CD14-positive monocyte (primary cell): ENCODE measurements around the gene SLC5A4. TPM values are rescaled to one million over a fixed set of nuclear protein-coding genes. Genes with fewer than 3 reads are reported as not detected.
A peak's percentile ranks its signal among the peaks of the same experiment; 100 is the strongest.

Source experiments
- DNase-seq, 3 donors: peaks; one replicate each; pipeline ENCODE4 v3.0.0-alpha.2; 2011 to 2022
- H2AFZ ChIP-seq: 2 replicates; pipeline ENCODE4 v1.6.0; 2012; ENCODE audit warnings: mild to moderate bottlenecking, low read depth, low read length, inconsistent platforms; ENCODE audit not compliant: insufficient read depth, poor library complexity, severe bottlenecking
- H3K27ac ChIP-seq, 2 donors: 1 replicate in 1 of 2; 2 replicates in 1 of 2; pipeline ENCODE4 v1.5.1; 2012 to 2013; ENCODE audit warnings: low read length in 2 of 2, control low read depth in 1 of 2, inconsistent platforms in 1 of 2, low read depth in 1 of 2, mild to moderate bottlenecking in 1 of 2
- H3K27me3 ChIP-seq, 2 donors: one replicate each; pipeline versions ENCODE4 v1.6.0 to v1.6.1; 2011 to 2013; ENCODE audit warnings: low read length in 2 of 2; ENCODE audit not compliant: control insufficient read depth in 2 of 2, insufficient read depth in 2 of 2
- H3K36me3 ChIP-seq, 2 donors: replicated peaks in 1 of 2; 1 replicate in 1 of 2; 2 replicates in 1 of 2; pipeline versions ENCODE4 v1.5.1 to v1.6.1; 2012 to 2013; ENCODE audit warnings: low read length in 2 of 2, control low read depth in 1 of 2, inconsistent platforms in 1 of 2, mild to moderate bottlenecking in 1 of 2; ENCODE audit not compliant: insufficient read depth in 2 of 2, control insufficient read depth in 1 of 2
- H3K4me1 ChIP-seq, 2 donors: 1 replicate in 1 of 2; 2 replicates in 1 of 2; pipeline versions ENCODE4 v1.5.1 to v1.6.1; 2012 to 2013; ENCODE audit warnings: low read length in 2 of 2, control low read depth in 1 of 2, inconsistent platforms in 1 of 2, mild to moderate bottlenecking in 1 of 2, moderate library complexity in 1 of 2; ENCODE audit not compliant: insufficient read depth in 2 of 2, control insufficient read depth in 1 of 2
- H3K4me2 ChIP-seq: replicated peaks from 2 replicates; pipeline ENCODE3; 2012; ENCODE audit warnings: low read length, moderate library complexity, mild to moderate bottlenecking; ENCODE audit not compliant: poor library complexity, severe bottlenecking; ENCODE audit errors: extremely low read depth
- H3K4me3 ChIP-seq, 3 experiments: fragments of 200-600 bp in 1 of 3; sonication (generic) in 1 of 3; replicated peaks in 1 of 3; 1 replicate in 2 of 3; 2 replicates in 1 of 3; pipeline ENCODE4 v1.5.1; 2011 to 2013; ENCODE audit warnings: low read length in 3 of 3, mild to moderate bottlenecking in 3 of 3, control low read depth in 2 of 3, low read depth in 2 of 3, inconsistent platforms in 1 of 3, moderate library complexity in 1 of 3
- H3K79me2 ChIP-seq: 2 replicates; pipeline ENCODE4 v1.6.0; 2012; ENCODE audit warnings: mild to moderate bottlenecking, control low read depth, inconsistent platforms, low read length, moderate library complexity; ENCODE audit not compliant: insufficient read depth
- H3K9ac ChIP-seq: 2 replicates; pipeline ENCODE4 v1.6.0; 2017; ENCODE audit warnings: low read length, mild to moderate bottlenecking; ENCODE audit not compliant: insufficient read depth, poor library complexity, severe bottlenecking
- H3K9me3 ChIP-seq, 2 donors: replicated peaks in 1 of 2; 1 replicate in 1 of 2; 2 replicates in 1 of 2; pipeline versions ENCODE4 v1.5.1 to v1.6.1; 2012 to 2013; ENCODE audit warnings: low read length in 2 of 2, control low read depth in 1 of 2; ENCODE audit not compliant: control insufficient read depth in 1 of 2, insufficient read depth in 1 of 2
- H4K20me1 ChIP-seq: 2 replicates; pipeline ENCODE4 v1.6.0; 2012; ENCODE audit warnings: mild to moderate bottlenecking, low read length, control low read depth, moderate library complexity; ENCODE audit not compliant: insufficient read depth
- H3K27ac Mint-ChIP-seq, 7 donors: one replicate each; pipeline ENCODE4 v1.8.0; 2020; ENCODE audit warnings: mild to moderate bottlenecking in 7 of 7, mixed read lengths in 7 of 7, moderate library complexity in 6 of 7, inconsistent platforms in 2 of 7
- H3K27me3 Mint-ChIP-seq, 3 donors: one replicate each; pipeline ENCODE4 v1.8.0; 2021 to 2022; ENCODE audit warnings: low read depth in 3 of 3, mild to moderate bottlenecking in 3 of 3, mixed read lengths in 3 of 3, moderate library complexity in 3 of 3, inconsistent platforms in 1 of 3
- H3K36me3 Mint-ChIP-seq, 2 donors: one replicate each; pipeline ENCODE4 v1.8.0; 2020; ENCODE audit warnings: mixed read lengths in 2 of 2, inconsistent platforms in 1 of 2, mild to moderate bottlenecking in 1 of 2
- H3K4me1 Mint-ChIP-seq: one replicate; pipeline ENCODE4 v1.8.0; 2020; ENCODE audit warnings: mild to moderate bottlenecking, mixed read lengths
- H3K4me3 Mint-ChIP-seq, 2 donors: one replicate each; pipeline ENCODE4 v1.8.0; 2020; ENCODE audit warnings: mild to moderate bottlenecking in 2 of 2, mixed read lengths in 2 of 2, moderate library complexity in 1 of 2
- H3K9me3 Mint-ChIP-seq, 7 donors: one replicate each; pipeline ENCODE4 v1.8.0; 2020 to 2022; ENCODE audit warnings: mixed read lengths in 7 of 7, mild to moderate bottlenecking in 6 of 7, moderate library complexity in 6 of 7, inconsistent platforms in 2 of 7
- CTCF ChIP-seq: fragments of 200-600 bp; IDR thresholded peaks from one replicate; pipeline ENCODE4 v1.8.0; 2022; ENCODE audit warnings: antibody characterized with exemption, mild to moderate bottlenecking
- WGBS: methylation state at CpG from one replicate; pipeline ENCODE4 v1.1.5; 2013; ENCODE audit warnings: missing lambda C conversion rate; ENCODE audit not compliant: insufficient coverage; 5-methylcytosine and 5-hydroxymethylcytosine counted together
- intact Hi-C, 2 donors: fragments of 100-400 bp; cut with micrococcal nuclease; formaldehyde crosslinking; loops; one replicate each; pipeline versions ENCODE4 v1.15.0 to v1.15.1; 2023
- polyA plus RNA-seq, 3 donors: library from polyadenylated mRNA; depleted of rRNA in 1 of 3; unstranded in 2 of 3; stranded (reverse) in 1 of 3; fragments of 300-500 nt in 2 of 3; fragments of >200 nt in 1 of 3; fragmentation: Illumina TruSeq in 2 of 3; gene quantifications; 1 replicate in 2 of 3; 2 replicates in 1 of 3; pipeline ENCODE4 v1.2.3, GENCODE V29; 2012 to 2021

SLC5A4 gene
- polyA plus RNA-seq, 3 donors, result not detected

- Histone ChIP-seq H3K4me2 (peak overlapping the region; percentile 46), H3K9ac (no peak overlapping the region), H3K27me3 (peaks cover 0 to 19% of the 10 kb centered on the region in 2 donors), H3K27ac (no peak overlapping the region), H4K20me1 (no peaks in the 10 kb centered on the region), H3K9me3 (no peaks in the 10 kb centered on the region), H3K79me2 (no peaks in the 10 kb centered on the region), H3K4me3 (peak overlapping the region in 1 of 3 experiments; percentile 19), H3K36me3 (no peaks in the 10 kb centered on the region), H3K4me1 (peaks cover 37 to 62% of the 10 kb centered on the region in 2 donors), H2AFZ (peak overlapping the region; percentile 56)
- H3K36me3 Mint-ChIP-seq, result peaks cover 0 to 5% of the 10 kb centered on the region in 2 donors
- peak overlapping the region in 2 of 7 donors; percentile 43 to 77 for H3K27ac Mint-ChIP-seq
- peak; percentile 36 to 50 (median 49) for DNase-seq
- H3K27me3 Mint-ChIP-seq, result peaks cover 20 to 36% (median 36%) of the 10 kb centered on the region in 3 donors
- peak overlapping the region; percentile 52 to 67 for H3K4me3 Mint-ChIP-seq
- WGBS, result 46% methylated on average over 20 of the region's 22 CpGs
- H3K9me3 Mint-ChIP-seq, result peaks cover 0 to 10% (median 2%) of the 10 kb centered on the region in 7 donors
- peak; percentile 80 for TF ChIP-seq CTCF
- peaks cover 60% of the 10 kb centered on the region for H3K4me1 Mint-ChIP-seq
- intact Hi-C loops, result no loop called here
These were observed 48.1 kb downstream of the SLC5A4 start for GRCh38 chr22:32206774-32207758.

GRCh38 chr22:32205974-32206773 is 49.0 kb downstream of the SLC5A4 start:
- Histone ChIP-seq H3K27ac (no peak overlapping the region), H2AFZ (peak overlapping the region; percentile 56), H4K20me1 (no peaks in the 10 kb centered on the region), H3K4me3 (peak overlapping the region in 1 of 3 experiments; percentile 19), H3K9ac (no peak overlapping the region), H3K9me3 (no peaks in the 10 kb centered on the region), H3K4me1 (peaks cover 30 to 54% of the 10 kb centered on the region in 2 donors), H3K79me2 (no peaks in the 10 kb centered on the region), H3K27me3 (peaks cover 0 to 22% of the 10 kb centered on the region in 2 donors), H3K4me2 (peak overlapping the region; percentile 46), H3K36me3 (no peaks in the 10 kb centered on the region)
- peaks cover 23 to 44% (median 40%) of the 10 kb centered on the region in 3 donors for H3K27me3 Mint-ChIP-seq
- no peak for DNase-seq
- H3K4me3 Mint-ChIP-seq, result peak overlapping the region; percentile 52 to 67
- H3K36me3 Mint-ChIP-seq, result peaks cover 0 to 5% of the 10 kb centered on the region in 2 donors
- H3K9me3 Mint-ChIP-seq, result peaks cover 0 to 8% (median 2%) of the 10 kb centered on the region in 7 donors
- WGBS, result 79% methylated on average over 25 of the region's 30 CpGs
- no peak for TF ChIP-seq CTCF
- no peak overlapping the region for H3K27ac Mint-ChIP-seq
- intact Hi-C loops, result no loop called here
- H3K4me1 Mint-ChIP-seq, result peaks cover 55% of the 10 kb centered on the region
